Measurements from ENCODE around the gene TRABD.
A peak's percentile ranks its signal among the peaks of the same experiment; 100 is the strongest.

Gene TRABD

GRCh38 chr22:50175921-50176849 is 9.5 kb upstream of the TRABD start:
- DNase-seq, result no peak

- DNase-seq, result peak; percentile 28
These were observed 8.7 kb upstream of the TRABD start for GRCh38 chr22:50176850-50177536.

GRCh38 chr22:50177537-50178470 is 7.9 kb upstream of the TRABD start:
- DNase-seq, result peak; percentile 27

- DNase-seq, result no peak
These were observed 7.2 kb upstream of the TRABD start for GRCh38 chr22:50178471-50178864.

- peak; percentile 29 for DNase-seq
These were observed 6.5 kb upstream of the TRABD start for GRCh38 chr22:50178871-50179869.

GRCh38 chr22:50179937-50180726 is 5.6 kb upstream of the TRABD start:
- DNase-seq, result no peak

GRCh38 chr22:50180727-50181521 is 4.8 kb upstream of the TRABD start:
- DNase-seq, result peak; percentile 28

- DNase-seq, result peak; percentile 34
These were observed 3.3 kb upstream of the TRABD start for GRCh38 chr22:50182176-50183081.

GRCh38 chr22:50183141-50183971 is 2.4 kb upstream of the TRABD start:
- peak; percentile 34 for DNase-seq

- DNase-seq, result peak; percentile 76
These were observed 1.5 kb upstream of the TRABD start for GRCh38 chr22:50184004-50184901.

- no peak for DNase-seq
These were observed 775 bp upstream of the TRABD start for GRCh38 chr22:50184902-50185374.

GRCh38 chr22:50186181-50186714 is 535 bp downstream of the TRABD start:
- no peak for DNase-seq

- DNase-seq, result no peak
These were observed 1.2 kb downstream of the TRABD start for GRCh38 chr22:50186761-50187523.

GRCh38 chr22:50188356-50188755 is 2.6 kb downstream of the TRABD start:
- no peak for DNase-seq

GRCh38 chr22:50189184-50189848 is 3.6 kb downstream of the TRABD start:
- no peak for DNase-seq
